Sigmoid colon (tissue), 7 donors: ENCODE measurements around the gene PARP12. TPM values are rescaled to one million over a fixed set of nuclear protein-coding genes. Genes with fewer than 3 reads are reported as not detected.

Experiments
- DNase-seq: peaks from one replicate; pipeline ENCODE4 v3.0.0-alpha.2; 2019
- H3K27ac ChIP-seq, 4 donors: fragments of 200-600 bp; sonication (generic); one replicate each; pipeline ENCODE4 v1.5.1; 2016 to 2019; ENCODE audit warnings: mild to moderate bottlenecking in 1 of 4
- H3K27me3 ChIP-seq, 3 donors: fragments of 200-600 bp; sonication (generic); one replicate each; pipeline ENCODE4 v1.5.1; 2019; ENCODE audit warnings: mild to moderate bottlenecking in 1 of 3
- H3K36me3 ChIP-seq, 4 donors: fragments of 200-600 bp; sonication (generic); one replicate each; pipeline ENCODE4 v1.5.1; 2016 to 2019
- H3K4me1 ChIP-seq, 4 donors: fragments of 200-600 bp; sonication (generic); one replicate each; pipeline ENCODE4 v1.5.1; 2017 to 2019
- H3K4me3 ChIP-seq, 4 donors: fragments of 200-600 bp; sonication (generic); one replicate each; pipeline ENCODE4 v1.5.1; 2017 to 2019; ENCODE audit warnings: mild to moderate bottlenecking in 2 of 4, moderate library complexity in 1 of 4
- H3K9me3 ChIP-seq, 4 donors: fragments of 200-600 bp in 3 of 4; sonication (generic) in 3 of 4; one replicate each; pipeline versions ENCODE4 v1.5.1 to v1.6.1; 2013 to 2019
- EP300 ChIP-seq, 4 donors: sonication (generic); formaldehyde crosslinking; IDR thresholded peaks; one replicate each; pipeline ENCODE4 v1.6.1; 2017; ENCODE audit warnings: antibody characterized with exemption in 4 of 4
- POLR2A ChIP-seq, 2 donors: fragments of 450-650 bp; IDR thresholded peaks; one replicate each; pipeline ENCODE4 v1.6.1; 2016; ENCODE audit warnings: antibody characterized with exemption in 2 of 2, mild to moderate bottlenecking in 2 of 2, moderate library complexity in 2 of 2
- POLR2AphosphoS5 ChIP-seq, 4 donors: sonication (generic); formaldehyde crosslinking; IDR thresholded peaks; one replicate each; pipeline ENCODE4 v1.6.1; 2017; ENCODE audit warnings: antibody characterized with exemption in 4 of 4
- WGBS, 2 donors: extraction: QIAGEN DNeasy Blood & Tissue Kit; methylation state at CpG; one replicate each; pipeline ENCODE4 v1.1.7; 2013; 5-methylcytosine and 5-hydroxymethylcytosine counted together
- intact Hi-C: fragments of 100-400 bp; cut with DNase I; formaldehyde crosslinking; loops from one replicate; pipeline ENCODE4 v1.15.1; 2023
- polyA plus RNA-seq, 3 donors: library from polyadenylated mRNA; stranded (reverse); fragments of 200-250 nt; gene quantifications; one replicate each; pipeline ENCODE4 v1.2.3, GENCODE V29; 2013
- total RNA-seq, 4 donors: library from RNA; depleted of rRNA; stranded (reverse); fragments of >200 nt; gene quantifications; one replicate each; pipeline ENCODE4 v1.1.0, GENCODE V29; 2016
- TF ChIP-seq, protein P1 (sequence below), 4 experiments: fragments of 450-650 bp in 3 of 4; fragments of 200-600 bp in 1 of 4; IDR thresholded peaks; one replicate each; pipeline ENCODE4 v1.5.1; 2016 to 2019; ENCODE audit warnings: antibody characterized with exemption in 4 of 4, mild to moderate bottlenecking in 3 of 4, moderate library complexity in 2 of 4
- donor health status: healthy with polysubstance abuse.
- donor health status: Bipolar disorder and iron deficiency.
- donor health status: healthy.

Gene PARP12
- total and polyA plus RNA-seq, 7 donors, result 20.6 to 49.5 (median 29.9) TPM

DNA sequence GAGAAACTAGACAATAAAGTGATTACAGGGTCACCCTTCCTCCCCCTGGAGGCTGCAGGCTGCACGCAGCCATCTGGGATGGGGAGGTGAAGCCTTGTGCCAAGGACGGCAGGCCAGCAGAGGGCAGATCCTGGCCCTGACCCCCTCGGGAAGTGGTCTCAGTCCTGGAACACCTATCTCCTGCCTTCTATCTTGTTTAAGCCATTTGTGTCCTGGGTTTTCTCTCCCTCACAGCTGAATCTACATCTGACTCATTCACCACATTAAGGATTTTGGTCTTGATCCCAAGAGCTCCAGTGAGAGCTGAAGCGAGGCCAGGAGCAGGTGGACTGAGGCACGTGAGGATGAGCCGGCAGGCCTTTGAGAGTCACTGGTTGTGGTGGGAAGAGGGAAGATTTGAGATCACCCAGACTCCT, 16.4 kb upstream of the PARP12 start:
- Histone ChIP-seq H3K36me3 (no peaks in the 10 kb centered on the region), H3K4me3 (no peak overlapping the region), H3K4me1 (no peaks in the 10 kb centered on the region), H3K9me3 (no peaks in the 10 kb centered on the region), H3K27ac (no peak overlapping the region), H3K27me3 (no peaks in the 10 kb centered on the region)
- DNase-seq, result no peak
- TF ChIP-seq POLR2AphosphoS5 (IDR thresholded peaks at IDR 0.05), result peak in 1 of 4 donors; percentile 12
- TF ChIP-seq POLR2A (IDR thresholded peaks at IDR 0.05), result no peak
- no peak for TF ChIP-seq EP300 (IDR thresholded peaks at IDR 0.05)
- intact Hi-C loops, result no loop called here
- 47 to 62% methylated on average over 6 of the region's 6 CpGs for WGBS, 2 donors

DNA sequence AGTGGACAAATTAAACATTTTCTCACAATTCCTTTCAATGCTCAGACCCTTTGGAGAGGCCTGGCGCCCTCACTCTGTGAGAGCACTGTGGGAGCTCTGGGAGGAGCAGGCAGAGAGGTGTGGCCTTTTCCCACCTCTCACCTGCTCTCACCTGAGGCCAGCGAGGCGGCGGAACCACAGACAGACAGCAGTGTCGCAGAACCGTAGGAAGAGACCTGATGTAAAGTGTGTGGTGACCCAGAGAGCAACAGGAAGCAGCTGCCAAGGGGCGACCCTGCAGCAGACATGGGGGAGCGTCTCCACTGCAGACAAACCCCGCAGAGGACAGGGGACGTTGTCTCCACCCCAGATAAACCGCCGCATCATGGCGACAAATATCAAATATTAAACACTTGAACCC, 15.6 kb upstream of the PARP12 start:
- intact Hi-C loops, result no loop called here
- Histone ChIP-seq H3K27me3 (no peaks in the 10 kb centered on the region), H3K4me3 (no peak overlapping the region), H3K4me1 (no peaks in the 10 kb centered on the region), H3K27ac (no peak overlapping the region), H3K36me3 (no peaks in the 10 kb centered on the region), H3K9me3 (no peaks in the 10 kb centered on the region)
- no peak for DNase-seq
- TF ChIP-seq POLR2A (IDR thresholded peaks at IDR 0.05) (no peak), POLR2AphosphoS5 (IDR thresholded peaks at IDR 0.05) (no peak), EP300 (IDR thresholded peaks at IDR 0.05) (no peak)
- TF ChIP-seq, protein P1, sequence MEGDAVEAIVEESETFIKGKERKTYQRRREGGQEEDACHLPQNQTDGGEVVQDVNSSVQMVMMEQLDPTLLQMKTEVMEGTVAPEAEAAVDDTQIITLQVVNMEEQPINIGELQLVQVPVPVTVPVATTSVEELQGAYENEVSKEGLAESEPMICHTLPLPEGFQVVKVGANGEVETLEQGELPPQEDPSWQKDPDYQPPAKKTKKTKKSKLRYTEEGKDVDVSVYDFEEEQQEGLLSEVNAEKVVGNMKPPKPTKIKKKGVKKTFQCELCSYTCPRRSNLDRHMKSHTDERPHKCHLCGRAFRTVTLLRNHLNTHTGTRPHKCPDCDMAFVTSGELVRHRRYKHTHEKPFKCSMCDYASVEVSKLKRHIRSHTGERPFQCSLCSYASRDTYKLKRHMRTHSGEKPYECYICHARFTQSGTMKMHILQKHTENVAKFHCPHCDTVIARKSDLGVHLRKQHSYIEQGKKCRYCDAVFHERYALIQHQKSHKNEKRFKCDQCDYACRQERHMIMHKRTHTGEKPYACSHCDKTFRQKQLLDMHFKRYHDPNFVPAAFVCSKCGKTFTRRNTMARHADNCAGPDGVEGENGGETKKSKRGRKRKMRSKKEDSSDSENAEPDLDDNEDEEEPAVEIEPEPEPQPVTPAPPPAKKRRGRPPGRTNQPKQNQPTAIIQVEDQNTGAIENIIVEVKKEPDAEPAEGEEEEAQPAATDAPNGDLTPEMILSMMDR (IDR thresholded peaks at IDR 0.05), result no peak
- 67 to 88% methylated on average over 13 of the region's 13 CpGs for WGBS, 2 donors

DNA sequence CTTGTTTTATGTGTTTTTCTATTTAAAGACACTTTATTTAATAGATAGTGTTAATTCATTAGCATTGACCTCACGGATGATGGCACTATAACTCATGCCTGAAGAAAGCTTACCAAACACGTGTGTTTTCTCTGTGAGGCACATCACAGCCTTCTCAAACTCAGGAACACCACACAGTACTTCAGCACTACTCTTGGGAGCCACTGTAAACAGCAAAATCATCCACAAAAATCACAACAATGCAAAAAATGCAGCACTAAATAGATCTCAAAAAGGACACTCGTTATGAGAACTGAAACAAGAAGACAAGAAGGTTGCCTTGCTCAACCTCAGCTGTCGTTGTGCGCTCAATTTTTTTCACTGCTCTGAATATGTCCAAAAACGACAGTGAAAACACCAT, 12.0 kb upstream of the PARP12 start:
- no peak for DNase-seq
- no peak overlapping the region for H3K4me3 ChIP-seq
- H3K27ac ChIP-seq, result no peak overlapping the region
- intact Hi-C loops, result no loop called here
- H3K4me1 ChIP-seq, result no peaks in the 10 kb centered on the region
- H3K27me3 ChIP-seq, result no peaks in the 10 kb centered on the region
- TF ChIP-seq POLR2AphosphoS5 (IDR thresholded peaks at IDR 0.05), result no peak
- no peaks in the 10 kb centered on the region for H3K9me3 ChIP-seq
- no peaks in the 10 kb centered on the region for H3K36me3 ChIP-seq
- 85 to 86% methylated on average over 6 of the region's 6 CpGs for WGBS, 2 donors

DNA sequence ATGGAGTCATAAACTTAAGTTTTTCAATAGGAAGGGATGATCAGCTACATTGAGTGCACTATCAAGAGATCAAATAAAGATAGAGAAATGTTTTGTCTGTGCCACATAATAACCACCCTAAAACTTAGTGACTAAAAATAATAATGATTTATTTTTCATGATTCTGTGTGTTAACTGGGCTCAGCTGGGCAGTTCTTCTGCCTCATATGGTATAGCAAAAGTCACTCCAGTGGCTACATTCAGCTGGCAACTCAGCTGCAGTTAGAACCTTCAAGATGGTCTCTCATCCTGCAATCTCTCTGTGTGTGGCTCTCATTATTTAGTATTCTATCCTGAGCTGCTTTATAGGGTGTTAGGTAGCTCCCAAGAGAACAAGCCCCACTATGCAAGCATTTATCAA, 7.8 kb upstream of the PARP12 start:
- no peak overlapping the region for H3K4me3 ChIP-seq
- no peak for TF ChIP-seq POLR2AphosphoS5 (IDR thresholded peaks at IDR 0.05)
- no peak for TF ChIP-seq POLR2A (IDR thresholded peaks at IDR 0.05)
- no peak for TF ChIP-seq EP300 (IDR thresholded peaks at IDR 0.05)
- TF ChIP-seq, protein P1 (IDR thresholded peaks at IDR 0.05), result no peak
- no peaks in the 10 kb centered on the region for H3K27me3 ChIP-seq
- H3K4me1 ChIP-seq, result no peaks in the 10 kb centered on the region
- no peaks in the 10 kb centered on the region for H3K9me3 ChIP-seq
- H3K36me3 ChIP-seq, result no peaks in the 10 kb centered on the region
- intact Hi-C loops, result no loop called here
- no peak for DNase-seq
- H3K27ac ChIP-seq, result no peak overlapping the region

GRCh38 chr7:140069298-140069949, 6.7 kb upstream of the PARP12 start:
- Histone ChIP-seq H3K4me3 (no peak overlapping the region), H3K36me3 (no peaks in the 10 kb centered on the region), H3K27me3 (no peaks in the 10 kb centered on the region), H3K27ac (no peak overlapping the region), H3K9me3 (no peaks in the 10 kb centered on the region), H3K4me1 (no peaks in the 10 kb centered on the region)
- 82 to 96% methylated on average over 4 of the region's 4 CpGs for WGBS, 2 donors
- intact Hi-C loops, result no loop called here
- no peak for DNase-seq
- TF ChIP-seq POLR2A (IDR thresholded peaks at IDR 0.05), result no peak
- TF ChIP-seq EP300 (IDR thresholded peaks at IDR 0.05), result no peak
- TF ChIP-seq POLR2AphosphoS5 (IDR thresholded peaks at IDR 0.05), result no peak
- TF ChIP-seq, protein P1 (IDR thresholded peaks at IDR 0.05), result no peak

- Histone ChIP-seq H3K4me3 (no peak overlapping the region), H3K4me1 (peaks cover 0 to 4% (median 2%) of the 10 kb centered on the region in 4 donors), H3K27ac (no peak overlapping the region), H3K27me3 (no peaks in the 10 kb centered on the region), H3K36me3 (no peaks in the 10 kb centered on the region), H3K9me3 (no peaks in the 10 kb centered on the region)
- WGBS, 2 donors, result 64 to 96% methylated on average over 2 of the region's 2 CpGs
- TF ChIP-seq, protein P1 (IDR thresholded peaks at IDR 0.05), result no peak
- TF ChIP-seq EP300 (IDR thresholded peaks at IDR 0.05) (no peak), POLR2AphosphoS5 (IDR thresholded peaks at IDR 0.05) (no peak), POLR2A (IDR thresholded peaks at IDR 0.05) (no peak)
- intact Hi-C loops, result no loop called here
- DNase-seq, result no peak
Measured at GRCh38 chr7:140068033-140068432, 5.3 kb upstream of the PARP12 start.
